RWPE2 (cell line): ENCODE data around the gene NADK2.

Experiments used
- ATAC-seq: fragments of 200-7000 bp; cut with Tn5 transposase; 3 replicates; pipeline ENCODE4 v1.9.1; 2021; ENCODE audit warnings: low read depth
- DNase-seq: peaks from one replicate; pipeline ENCODE4 v3.0.0-alpha.2; 2020; ENCODE audit warnings: low spot score
- H3K27ac ChIP-seq: fragments of 450-650 bp; 2 replicates; pipeline ENCODE4 v1.5.1; 2017; ENCODE audit warnings: mild to moderate bottlenecking; ENCODE audit not compliant: poor library complexity, severe bottlenecking
- H3K27me3 ChIP-seq: fragments of 250-450 bp; sonication (Bioruptor Pico); 2 replicates; pipeline ENCODE4 v1.5.1; 2021; ENCODE audit warnings: mild to moderate bottlenecking, moderate library complexity; ENCODE audit not compliant: insufficient read depth, poor library complexity, severe bottlenecking
- H3K36me3 ChIP-seq: fragments of 250-450 bp; sonication (Bioruptor Pico); 2 replicates; pipeline ENCODE4 v1.5.1; 2020; ENCODE audit warnings: low read depth, mild to moderate bottlenecking, moderate library complexity
- H3K4me1 ChIP-seq: fragments of 250-450 bp; sonication (Bioruptor Pico); 2 replicates; pipeline ENCODE4 v1.5.1; 2021; ENCODE audit warnings: mild to moderate bottlenecking, moderate library complexity; ENCODE audit not compliant: insufficient read depth, poor library complexity, severe bottlenecking
- H3K4me3 ChIP-seq: fragments of 250-450 bp; sonication (Bioruptor Pico); 2 replicates; pipeline ENCODE4 v1.5.1; 2021; ENCODE audit warnings: mild to moderate bottlenecking, moderate library complexity; ENCODE audit not compliant: severe bottlenecking
- H3K9me3 ChIP-seq: fragments of 250-450 bp; sonication (Bioruptor Pico); 2 replicates; pipeline ENCODE4 v1.5.1; 2021; ENCODE audit warnings: mild to moderate bottlenecking, moderate library complexity; ENCODE audit not compliant: severe bottlenecking
- TF ChIP-seq, protein P1 (sequence below): fragments of 450-650 bp; IDR thresholded peaks from one replicate; pipeline ENCODE4 v1.5.1; 2017; ENCODE audit warnings: mild to moderate bottlenecking, moderate library complexity; ENCODE audit not compliant: poor library complexity, severe bottlenecking

NADK2 gene

DNA sequence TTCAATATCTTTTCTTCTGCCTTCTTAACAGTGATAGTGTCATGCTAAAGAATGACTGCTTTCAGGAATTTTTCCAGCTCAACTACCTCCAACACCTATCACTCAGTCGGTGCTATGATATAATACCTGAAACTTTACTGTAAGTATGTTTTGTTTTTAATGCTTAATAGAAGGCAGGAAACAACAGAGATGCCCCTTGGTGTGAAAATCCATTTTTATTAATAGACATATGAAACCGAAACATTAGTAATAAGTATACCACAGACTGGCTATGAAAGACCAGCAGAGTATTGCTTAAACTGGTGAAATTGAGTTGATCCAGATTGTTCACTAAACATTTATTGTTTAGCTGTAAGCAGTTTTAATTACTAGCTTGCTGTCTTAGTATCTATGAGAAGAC, 64.6 kb downstream of the NADK2 start:
- ATAC-seq, result no peak
- Histone ChIP-seq H3K4me1 (no peaks in the 10 kb centered on the region), H3K4me3 (no peak overlapping the region), H3K27me3 (no peaks in the 10 kb centered on the region), H3K36me3 (peaks cover 99% of the 10 kb centered on the region), H3K9me3 (no peaks in the 10 kb centered on the region), H3K27ac (no peak overlapping the region)
- TF ChIP-seq, protein P1, sequence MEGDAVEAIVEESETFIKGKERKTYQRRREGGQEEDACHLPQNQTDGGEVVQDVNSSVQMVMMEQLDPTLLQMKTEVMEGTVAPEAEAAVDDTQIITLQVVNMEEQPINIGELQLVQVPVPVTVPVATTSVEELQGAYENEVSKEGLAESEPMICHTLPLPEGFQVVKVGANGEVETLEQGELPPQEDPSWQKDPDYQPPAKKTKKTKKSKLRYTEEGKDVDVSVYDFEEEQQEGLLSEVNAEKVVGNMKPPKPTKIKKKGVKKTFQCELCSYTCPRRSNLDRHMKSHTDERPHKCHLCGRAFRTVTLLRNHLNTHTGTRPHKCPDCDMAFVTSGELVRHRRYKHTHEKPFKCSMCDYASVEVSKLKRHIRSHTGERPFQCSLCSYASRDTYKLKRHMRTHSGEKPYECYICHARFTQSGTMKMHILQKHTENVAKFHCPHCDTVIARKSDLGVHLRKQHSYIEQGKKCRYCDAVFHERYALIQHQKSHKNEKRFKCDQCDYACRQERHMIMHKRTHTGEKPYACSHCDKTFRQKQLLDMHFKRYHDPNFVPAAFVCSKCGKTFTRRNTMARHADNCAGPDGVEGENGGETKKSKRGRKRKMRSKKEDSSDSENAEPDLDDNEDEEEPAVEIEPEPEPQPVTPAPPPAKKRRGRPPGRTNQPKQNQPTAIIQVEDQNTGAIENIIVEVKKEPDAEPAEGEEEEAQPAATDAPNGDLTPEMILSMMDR, result no peak
- no peak for DNase-seq

DNA sequence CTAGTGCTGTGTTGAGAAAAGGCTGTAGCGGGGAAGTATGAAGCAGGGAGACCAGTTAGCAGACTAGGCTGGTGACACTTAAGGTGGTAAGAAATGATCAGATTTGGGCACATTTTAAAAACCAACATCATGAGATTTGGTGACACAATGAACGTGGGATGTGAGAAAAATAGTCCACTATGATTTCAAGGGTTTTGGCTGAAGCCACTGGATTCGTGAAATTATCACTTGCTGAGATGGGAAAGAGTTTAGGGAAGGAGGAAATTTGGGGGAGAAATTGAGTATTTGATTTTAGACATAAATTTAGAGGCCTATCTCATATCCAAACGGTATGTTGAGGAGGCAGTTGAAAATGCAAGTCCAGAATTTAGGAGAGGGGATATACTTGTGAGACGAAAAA, 66.7 kb downstream of the NADK2 start:
- TF ChIP-seq, protein P1, result no peak
- H3K4me1 ChIP-seq, result no peaks in the 10 kb centered on the region
- ATAC-seq (no peak), DNase-seq (no peak)
- no peaks in the 10 kb centered on the region for H3K9me3 ChIP-seq
- H3K27ac ChIP-seq, result no peak overlapping the region
- H3K27me3 ChIP-seq, result no peaks in the 10 kb centered on the region
- peaks cover 99% of the 10 kb centered on the region for H3K36me3 ChIP-seq
- H3K4me3 ChIP-seq, result no peak overlapping the region

DNA sequence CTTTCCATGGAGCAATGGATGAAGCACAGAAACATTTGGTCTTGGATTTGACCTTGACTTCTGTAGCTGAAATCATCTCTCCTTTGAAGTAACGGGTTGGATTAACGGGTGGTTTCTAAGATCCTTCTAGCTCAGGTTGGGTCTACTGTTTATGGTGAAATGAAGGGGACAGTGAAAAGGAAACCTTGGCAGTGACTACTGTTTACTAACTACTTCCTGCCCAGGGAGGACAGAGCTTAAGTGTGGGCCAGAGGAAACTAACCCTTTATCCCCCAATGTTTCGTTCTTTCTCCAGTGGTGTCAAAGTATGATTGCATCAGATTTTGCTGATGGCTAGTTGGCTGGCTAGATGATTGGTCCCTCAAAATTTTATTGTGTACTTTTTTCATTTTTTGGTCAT, 67.6 kb downstream of the NADK2 start:
- H3K9me3 ChIP-seq, result no peaks in the 10 kb centered on the region
- H3K4me1 ChIP-seq, result no peaks in the 10 kb centered on the region
- DNase-seq, result no peak
- H3K36me3 ChIP-seq, result peaks cover 97% of the 10 kb centered on the region
- H3K27me3 ChIP-seq, result no peaks in the 10 kb centered on the region
- no peak for ATAC-seq
- TF ChIP-seq, protein P1, result no peak
- H3K27ac ChIP-seq, result no peak overlapping the region
- H3K4me3 ChIP-seq, result no peak overlapping the region

DNA sequence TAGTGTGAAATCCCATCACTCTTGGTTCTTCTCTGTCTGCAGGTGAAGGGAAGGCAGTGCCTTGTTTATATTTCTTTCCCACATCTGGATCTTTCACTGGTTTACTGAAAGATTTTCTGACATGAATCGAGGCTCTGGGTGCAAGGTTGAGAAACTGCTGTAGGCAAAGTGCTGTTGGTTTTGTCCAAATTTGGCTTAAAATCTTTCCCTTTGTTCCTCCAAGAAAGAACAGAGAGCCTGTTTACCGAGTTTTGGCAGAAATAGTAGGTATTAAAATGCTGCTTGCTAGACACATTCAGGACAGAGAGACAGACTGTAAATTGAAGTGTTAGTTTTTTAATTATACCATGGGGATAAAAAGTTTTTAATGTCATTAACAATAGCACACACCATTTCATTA, 68.3 kb downstream of the NADK2 start:
- Histone ChIP-seq H3K27me3 (no peaks in the 10 kb centered on the region), H3K27ac (no peak overlapping the region), H3K9me3 (no peaks in the 10 kb centered on the region), H3K4me1 (no peaks in the 10 kb centered on the region), H3K4me3 (no peak overlapping the region), H3K36me3 (peaks cover 97% of the 10 kb centered on the region)
- TF ChIP-seq, protein P1, result no peak
- ATAC-seq (no peak), DNase-seq (no peak)

DNA sequence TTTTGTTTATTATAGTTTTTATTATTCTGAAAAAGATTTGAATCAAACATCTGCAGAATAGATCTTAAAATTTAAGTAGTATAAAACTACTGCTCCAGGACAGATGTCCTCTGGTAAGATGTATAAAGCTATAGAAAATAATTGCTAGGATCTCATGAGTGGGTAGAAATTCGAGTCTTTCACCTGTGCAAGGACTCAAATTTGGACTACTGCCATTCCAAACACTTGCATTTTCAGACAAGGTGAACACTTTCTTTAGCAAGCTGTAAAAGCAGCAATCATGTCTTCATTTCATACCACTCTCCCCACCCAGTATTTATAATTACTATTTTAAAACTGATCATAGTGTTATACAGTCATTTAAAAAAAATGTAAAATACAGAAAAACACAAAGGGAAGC, 69.1 kb downstream of the NADK2 start:
- TF ChIP-seq, protein P1, result no peak
- Histone ChIP-seq H3K9me3 (no peaks in the 10 kb centered on the region), H3K4me1 (no peaks in the 10 kb centered on the region), H3K27me3 (no peaks in the 10 kb centered on the region), H3K27ac (no peak overlapping the region), H3K36me3 (peaks cover 97% of the 10 kb centered on the region), H3K4me3 (no peak overlapping the region)
- ATAC-seq (no peak), DNase-seq (no peak)
